Caco-2 (cell line): ENCODE measurements around the gene HIVEP1. TPM values are rescaled to one million over a fixed set of nuclear protein-coding genes. Genes with fewer than 3 reads are reported as not detected.

ENCODE experiments used
- BruUV-seq: library from RNA; stranded (reverse); fragments of 400-500 nt; replicated peaks from 2 replicates; lab custom pipeline; 2021; lab: Mats Ljungman, UMichigan
- CTCF ChIA-PET: fragments of 300-600 bp; sonication (Branson Sonifier 250); formaldehyde crosslinking; loops from one replicate; lab custom pipeline; 2022; ENCODE audit warnings: antibody characterized with exemption; lab: Charles Lee
- POLR2A ChIA-PET: fragments of 300-600 bp; sonication (Branson Sonifier 250); formaldehyde crosslinking; loops from one replicate; lab custom pipeline; 2022; ENCODE audit warnings: antibody characterized with exemption; lab: Charles Lee
- DNase-seq, 2 experiments: peaks; one replicate each; pipeline versions ENCODE4 v3.0.0 to v3.0.0-alpha.2; 2020 to 2022
- H3K27me3 ChIP-seq: replicated peaks from 2 replicates; pipeline ENCODE4 v1.6.0; 2011; ENCODE audit warnings: low read length; ENCODE audit not compliant: control insufficient read depth, insufficient read depth
- H3K36me3 ChIP-seq: 2 replicates; pipeline ENCODE4 v1.5.1; 2011; ENCODE audit warnings: low read length; ENCODE audit not compliant: control insufficient read depth, insufficient read depth
- H3K4me1 ChIP-seq: fragments of 250-450 bp; sonication (Bioruptor Pico); 2 replicates; pipeline ENCODE4 v1.5.1; 2020; ENCODE audit warnings: mild to moderate bottlenecking
- H3K4me3 ChIP-seq: 2 replicates; pipeline ENCODE4 v1.5.1; 2011; ENCODE audit warnings: low read depth, mild to moderate bottlenecking, control low read depth, low read length
- H3K9me3 ChIP-seq: fragments of 250-450 bp; sonication (Bioruptor Pico); 2 replicates; pipeline ENCODE4 v1.5.1; 2020; ENCODE audit warnings: mild to moderate bottlenecking, moderate library complexity
- H3K27ac Mint-ChIP-seq: one replicate; pipeline ENCODE4 v1.8.0; 2022; ENCODE audit warnings: mixed read lengths; ENCODE audit not compliant: unreplicated experiment
- H3K27me3 Mint-ChIP-seq: one replicate; pipeline ENCODE4 v1.8.0; 2022; ENCODE audit warnings: mixed read lengths; ENCODE audit not compliant: insufficient read depth, unreplicated experiment
- H3K36me3 Mint-ChIP-seq: one replicate; pipeline ENCODE4 v1.8.0; 2022; ENCODE audit warnings: mild to moderate bottlenecking, mixed read lengths; ENCODE audit not compliant: insufficient read depth, unreplicated experiment
- H3K4me1 Mint-ChIP-seq: one replicate; pipeline ENCODE4 v1.8.0; 2022; ENCODE audit warnings: low read depth, mixed read lengths; ENCODE audit not compliant: unreplicated experiment
- H3K4me3 Mint-ChIP-seq: one replicate; pipeline ENCODE4 v1.8.0; 2022; ENCODE audit warnings: mild to moderate bottlenecking, moderate library complexity, mixed read lengths; ENCODE audit not compliant: unreplicated experiment
- H3K9me3 Mint-ChIP-seq: one replicate; pipeline ENCODE4 v1.8.0; 2022; ENCODE audit warnings: mixed read lengths; ENCODE audit not compliant: unreplicated experiment
- intact Hi-C: fragments of 100-400 bp; cut with micrococcal nuclease; formaldehyde crosslinking; loops from one replicate; pipeline ENCODE4 v1.10.0; 2022; ENCODE audit not compliant: unreplicated experiment
- total RNA-seq: library from RNA; stranded (reverse); gene quantifications from 2 replicates; pipeline ENCODE4 v1.2.3, GENCODE V29; 2022
- TF ChIP-seq, protein P1 (sequence below), 2 experiments: fragments of 200-600 bp in 1 of 2; IDR thresholded peaks; 1 replicate in 1 of 2; 2 replicates in 1 of 2; pipeline versions ENCODE4 v1.5.1 to v1.8.0; 2011 to 2022; ENCODE audit warnings: antibody characterized with exemption in 1 of 2, control low read depth in 1 of 2, inconsistent platforms in 1 of 2, low read depth in 1 of 2, low read length in 1 of 2, mild to moderate bottlenecking in 1 of 2, moderate library complexity in 1 of 2; ENCODE audit not compliant: insufficient read depth in 1 of 2, severe bottlenecking in 1 of 2, unreplicated experiment in 1 of 2

The HIVEP1 gene
- total RNA-seq, 1 experiment from 2014 or later: 22.8 TPM

DNA sequence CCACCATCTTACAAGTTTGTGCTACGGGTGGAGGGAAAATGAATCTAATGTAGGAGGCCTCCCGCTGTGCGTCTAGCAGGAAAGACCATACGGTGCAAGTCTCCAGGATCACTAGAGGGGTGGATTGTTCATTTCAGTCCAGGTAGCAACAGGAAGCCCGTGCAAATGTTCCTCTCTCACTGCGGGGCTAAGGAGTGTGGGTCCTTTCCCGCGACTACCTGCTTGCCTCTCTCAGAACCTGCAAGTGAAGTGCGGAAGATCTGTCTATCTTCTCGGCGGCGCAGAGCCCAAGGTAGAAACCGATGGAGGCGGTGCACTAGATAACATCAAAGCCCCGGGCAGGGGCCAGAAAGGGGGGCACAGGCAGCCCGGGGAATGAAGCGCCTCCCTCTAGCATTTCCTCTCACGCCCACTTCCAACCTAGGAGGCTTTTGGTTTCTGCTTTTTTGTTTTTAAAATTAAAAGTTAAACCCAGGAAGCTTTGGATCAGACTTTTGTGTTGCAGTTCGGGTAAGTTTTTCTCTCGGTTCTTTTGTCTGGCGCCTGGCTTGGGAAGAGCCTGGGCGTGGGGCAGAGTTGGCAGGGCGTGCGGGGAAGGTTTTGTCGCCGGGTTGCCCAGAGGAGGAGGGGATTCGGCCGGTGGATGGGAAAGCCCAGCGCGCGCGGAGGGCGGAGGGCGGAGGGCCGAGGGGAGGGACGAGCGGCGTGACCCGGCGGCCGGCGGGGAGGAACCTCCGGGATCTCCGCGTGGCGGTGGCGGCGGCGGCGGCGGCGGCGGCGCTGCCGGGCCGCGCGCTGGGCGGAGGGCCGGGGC is 3.5 kb upstream of the HIVEP1 start:
- Histone ChIP-seq H3K9me3 (no peaks in the 10 kb centered on the region), H3K4me3 (peak overlapping the region; percentile 64), H3K4me1 (peaks cover 17% of the 10 kb centered on the region), H3K27me3 (no peaks in the 10 kb centered on the region), H3K36me3 (no peaks in the 10 kb centered on the region)
- ChIA-PET CTCF (interaction anchor here (0.6 kb wide), 1 partner anchor 16 kb away, joined by 3 read pairs; no protein-coding TSS in a partner anchor), POLR2A (no interaction called here)
- Mint-ChIP-seq H3K4me3 (peak overlapping the region; percentile 96), H3K27me3 (no peaks in the 10 kb centered on the region), H3K36me3 (peaks cover 13% of the 10 kb centered on the region), H3K27ac (peak overlapping the region; percentile 98), H3K4me1 (peaks cover 8% of the 10 kb centered on the region), H3K9me3 (no peaks in the 10 kb centered on the region)
- no TSS peak for BruUV-seq
- TF ChIP-seq, protein P1, sequence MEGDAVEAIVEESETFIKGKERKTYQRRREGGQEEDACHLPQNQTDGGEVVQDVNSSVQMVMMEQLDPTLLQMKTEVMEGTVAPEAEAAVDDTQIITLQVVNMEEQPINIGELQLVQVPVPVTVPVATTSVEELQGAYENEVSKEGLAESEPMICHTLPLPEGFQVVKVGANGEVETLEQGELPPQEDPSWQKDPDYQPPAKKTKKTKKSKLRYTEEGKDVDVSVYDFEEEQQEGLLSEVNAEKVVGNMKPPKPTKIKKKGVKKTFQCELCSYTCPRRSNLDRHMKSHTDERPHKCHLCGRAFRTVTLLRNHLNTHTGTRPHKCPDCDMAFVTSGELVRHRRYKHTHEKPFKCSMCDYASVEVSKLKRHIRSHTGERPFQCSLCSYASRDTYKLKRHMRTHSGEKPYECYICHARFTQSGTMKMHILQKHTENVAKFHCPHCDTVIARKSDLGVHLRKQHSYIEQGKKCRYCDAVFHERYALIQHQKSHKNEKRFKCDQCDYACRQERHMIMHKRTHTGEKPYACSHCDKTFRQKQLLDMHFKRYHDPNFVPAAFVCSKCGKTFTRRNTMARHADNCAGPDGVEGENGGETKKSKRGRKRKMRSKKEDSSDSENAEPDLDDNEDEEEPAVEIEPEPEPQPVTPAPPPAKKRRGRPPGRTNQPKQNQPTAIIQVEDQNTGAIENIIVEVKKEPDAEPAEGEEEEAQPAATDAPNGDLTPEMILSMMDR (IDR thresholded peaks at IDR 0.05; ENCODE audit: insufficient read depth in 1 of 2, low read depth in 1 of 2, low read length in 1 of 2, severe bottlenecking in 1 of 2, unreplicated experiment in 1 of 2): no peak
- peak; percentile 89 to 92 for DNase-seq
- intact Hi-C loops: loop anchor here (5.0 kb wide), 1 partner anchor 411 kb away; no protein-coding TSS in a partner anchor

DNA sequence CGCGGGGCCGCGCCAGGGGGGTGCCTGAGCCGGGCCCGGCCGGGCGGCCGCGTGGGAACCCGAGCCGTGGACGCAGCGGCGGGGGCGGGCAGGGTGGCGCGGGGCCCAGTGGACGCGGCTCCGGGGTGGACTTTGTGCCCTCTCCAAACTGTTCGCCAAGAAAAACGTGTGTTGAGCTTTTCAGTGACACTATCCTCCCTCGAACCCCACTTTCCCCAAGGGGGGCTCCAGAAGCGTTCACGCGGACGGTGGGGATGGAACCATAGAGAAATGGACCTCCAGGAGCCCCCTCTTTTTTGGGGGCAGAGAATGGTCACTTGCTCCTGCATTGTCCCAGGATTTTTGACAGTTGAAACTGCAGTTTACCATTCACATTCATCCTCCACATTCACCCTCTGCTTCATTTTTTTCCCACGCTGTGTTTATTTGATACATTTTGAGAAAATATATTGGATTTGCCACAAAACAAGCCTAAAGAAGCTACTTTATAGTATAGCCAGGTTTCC is 2.9 kb upstream of the HIVEP1 start:
- intact Hi-C loops: loop anchor here (5.0 kb wide), 1 partner anchor 412 kb away; no protein-coding TSS in a partner anchor
- CTCF ChIA-PET: no interaction called here
- H3K36me3 Mint-ChIP-seq: peaks cover 13% of the 10 kb centered on the region
- Histone ChIP-seq H3K9me3 (no peaks in the 10 kb centered on the region), H3K36me3 (no peaks in the 10 kb centered on the region), H3K4me3 (peak overlapping the region; percentile 64), H3K4me1 (peaks cover 23% of the 10 kb centered on the region), H3K27me3 (no peaks in the 10 kb centered on the region)
- peaks cover 8% of the 10 kb centered on the region for H3K4me1 Mint-ChIP-seq
- peak overlapping the region; percentile 98 for H3K27ac Mint-ChIP-seq
- no peak for DNase-seq
- TF ChIP-seq, protein P1 (IDR thresholded peaks at IDR 0.05; ENCODE audit: insufficient read depth in 1 of 2, low read depth in 1 of 2, low read length in 1 of 2, severe bottlenecking in 1 of 2, unreplicated experiment in 1 of 2): no peak
- POLR2A ChIA-PET: interaction anchor here (0.6 kb wide), 1 partner anchor 293 kb away, joined by 3 read pairs; no protein-coding TSS in a partner anchor
- H3K27me3 Mint-ChIP-seq: no peaks in the 10 kb centered on the region
- no peaks in the 10 kb centered on the region for H3K9me3 Mint-ChIP-seq
- peak overlapping the region; percentile 96 for H3K4me3 Mint-ChIP-seq
- BruUV-seq: TSS peak; percentile 15

DNA sequence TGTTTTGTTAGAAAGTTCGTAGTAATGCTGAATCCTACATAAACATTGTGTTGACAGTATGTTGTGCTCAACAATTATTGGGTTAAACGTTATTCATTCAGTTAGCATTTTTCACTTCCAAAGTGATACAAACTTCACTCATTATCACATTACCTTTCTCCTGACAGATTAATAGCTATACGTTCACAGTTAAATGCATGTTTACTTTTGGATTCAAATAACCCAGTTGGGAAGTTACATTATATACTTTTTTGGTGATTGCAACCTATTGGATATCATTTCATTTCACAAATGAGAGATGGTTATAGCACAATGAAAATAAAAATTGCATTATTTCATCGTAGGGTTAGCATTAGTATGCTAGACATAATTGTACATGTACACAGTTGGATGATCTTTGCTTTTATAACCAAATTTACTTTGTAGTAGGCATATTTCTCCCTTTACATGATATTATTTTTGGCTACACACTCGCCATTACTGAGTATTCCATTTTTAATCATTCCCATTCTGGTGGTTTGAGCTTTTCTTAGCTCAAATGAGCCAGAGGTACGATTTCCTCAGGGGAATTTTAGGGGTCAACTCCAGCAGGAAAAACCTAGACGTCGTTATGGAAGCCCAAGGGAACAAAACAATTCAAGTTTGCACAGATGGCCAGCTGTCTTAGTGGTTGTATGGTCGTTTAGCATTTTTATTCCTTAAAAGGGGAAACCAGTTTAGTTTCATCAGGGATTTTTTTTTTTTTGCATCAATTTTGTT is 2.1 kb upstream of the HIVEP1 start:
- H3K27me3 Mint-ChIP-seq: no peaks in the 10 kb centered on the region
- TF ChIP-seq, protein P1 (IDR thresholded peaks at IDR 0.05; ENCODE audit: insufficient read depth in 1 of 2, low read depth in 1 of 2, low read length in 1 of 2, severe bottlenecking in 1 of 2, unreplicated experiment in 1 of 2): no peak
- no peaks in the 10 kb centered on the region for H3K27me3 ChIP-seq
- H3K4me1 Mint-ChIP-seq: peaks cover 8% of the 10 kb centered on the region
- no peak for DNase-seq
- peaks cover 19% of the 10 kb centered on the region for H3K36me3 Mint-ChIP-seq
- POLR2A ChIA-PET: no interaction called here
- intact Hi-C loops: loop anchor here (5.0 kb wide), 1 partner anchor 413 kb away; no protein-coding TSS in a partner anchor
- BruUV-seq: no TSS peak
- H3K9me3 ChIP-seq: no peaks in the 10 kb centered on the region
- H3K27ac Mint-ChIP-seq: peak overlapping the region; percentile 95
- CTCF ChIA-PET: no interaction called here
- H3K4me3 ChIP-seq: peak overlapping the region; percentile 70
- H3K36me3 ChIP-seq: no peaks in the 10 kb centered on the region
- H3K9me3 Mint-ChIP-seq: no peaks in the 10 kb centered on the region
- H3K4me3 Mint-ChIP-seq: peak overlapping the region; percentile 96
- peaks cover 26% of the 10 kb centered on the region for H3K4me1 ChIP-seq
